GM19324 (cell line): ENCODE measurements around the gene SLC26A11.
"Not testable (repeated sequence)": the region's sequence is repeated elsewhere in the genome, so short reads cannot be mapped to it uniquely, and the experiment has no call there.

Experiments
- ATAC-seq: cut with Tn5 transposase; IDR thresholded peaks from one replicate; pipeline ENCODE4 v1.9.1; 2021; ENCODE audit warnings: mild to moderate bottlenecking, moderate library complexity; ENCODE audit not compliant: unreplicated experiment, low FRiP score

Gene SLC26A11

GRCh38 chr17:80195671-80196529 lies 24.3 kb upstream of the SLC26A11 start:
- no peak for ATAC-seq

- ATAC-seq = no peak
Observed at GRCh38 chr17:80196652-80197051, 23.6 kb upstream of the SLC26A11 start.

- no peak for ATAC-seq
Observed at GRCh38 chr17:80198144-80198661, 22.0 kb upstream of the SLC26A11 start.

- not testable (repeated sequence) for ATAC-seq
Observed at GRCh38 chr17:80199295-80199694, 20.9 kb upstream of the SLC26A11 start.

GRCh38 chr17:80201446-80201845 lies 18.8 kb upstream of the SLC26A11 start:
- ATAC-seq = no peak

- no peak for ATAC-seq
Observed at GRCh38 chr17:80202197-80202596, 18.0 kb upstream of the SLC26A11 start.

GRCh38 chr17:80203471-80203963 lies 16.7 kb upstream of the SLC26A11 start:
- no peak for ATAC-seq

GRCh38 chr17:80204626-80205468 lies 15.4 kb upstream of the SLC26A11 start:
- no peak for ATAC-seq

GRCh38 chr17:80205811-80206210 lies 14.4 kb upstream of the SLC26A11 start:
- no peak for ATAC-seq

- no peak for ATAC-seq
Observed at GRCh38 chr17:80208050-80208449, 12.2 kb upstream of the SLC26A11 start.

- ATAC-seq = no peak
Observed at GRCh38 chr17:80209765-80210164, 10.5 kb upstream of the SLC26A11 start.

GRCh38 chr17:80210348-80211108 lies 9.7 kb upstream of the SLC26A11 start:
- no peak for ATAC-seq

- no peak for ATAC-seq
Observed at GRCh38 chr17:80212109-80212508, 8.1 kb upstream of the SLC26A11 start.

- ATAC-seq = no peak
Observed at GRCh38 chr17:80212511-80212910, 7.7 kb upstream of the SLC26A11 start.

GRCh38 chr17:80212962-80213642 lies 7.1 kb upstream of the SLC26A11 start:
- ATAC-seq = no peak

GRCh38 chr17:80213643-80213975 lies 6.6 kb upstream of the SLC26A11 start:
- no peak for ATAC-seq

- ATAC-seq = no peak
Observed at GRCh38 chr17:80214012-80214877, 6.0 kb upstream of the SLC26A11 start.

GRCh38 chr17:80214878-80215210 lies 5.4 kb upstream of the SLC26A11 start:
- no peak for ATAC-seq
